Stimulated activated CD4-positive, alpha-beta T cell treated with anti-CD3 and anti-CD28 coated beads, Interleukin-15, amount 100 ng/mL, for 1 hour (primary cell): ENCODE measurements around the gene NFATC3.

Experiments used
- DNase-seq, 2 donors: peaks; one replicate each; pipeline ENCODE4 v3.0.0-alpha.2; 2020; ENCODE audit warnings: low read depth in 1 of 2, low spot score in 1 of 2

NFATC3 gene

GRCh38 chr16:68267612-68268405 is 182.6 kb downstream of the NFATC3 start:
- DNase-seq, result no peak

- DNase-seq, result no peak
These were observed 184.6 kb downstream of the NFATC3 start for GRCh38 chr16:68269793-68270192.

- DNase-seq, result no peak
These were observed 185.2 kb downstream of the NFATC3 start for GRCh38 chr16:68270353-68270752.

GRCh38 chr16:68272507-68273209 is 187.5 kb downstream of the NFATC3 start:
- peak in 1 of 2 donors; percentile 38 for DNase-seq

GRCh38 chr16:68273459-68273858 is 188.3 kb downstream of the NFATC3 start:
- DNase-seq, result no peak

GRCh38 chr16:68273896-68274295 is 188.7 kb downstream of the NFATC3 start:
- DNase-seq, result no peak

GRCh38 chr16:68274441-68274840 is 189.3 kb downstream of the NFATC3 start:
- DNase-seq, result no peak

GRCh38 chr16:68275611-68276191 is 190.5 kb downstream of the NFATC3 start:
- no peak for DNase-seq

- DNase-seq, result no peak
These were observed 191.1 kb downstream of the NFATC3 start for GRCh38 chr16:68276223-68276622.
